ENCODE measurements around the gene CLDN9.

DNA sequence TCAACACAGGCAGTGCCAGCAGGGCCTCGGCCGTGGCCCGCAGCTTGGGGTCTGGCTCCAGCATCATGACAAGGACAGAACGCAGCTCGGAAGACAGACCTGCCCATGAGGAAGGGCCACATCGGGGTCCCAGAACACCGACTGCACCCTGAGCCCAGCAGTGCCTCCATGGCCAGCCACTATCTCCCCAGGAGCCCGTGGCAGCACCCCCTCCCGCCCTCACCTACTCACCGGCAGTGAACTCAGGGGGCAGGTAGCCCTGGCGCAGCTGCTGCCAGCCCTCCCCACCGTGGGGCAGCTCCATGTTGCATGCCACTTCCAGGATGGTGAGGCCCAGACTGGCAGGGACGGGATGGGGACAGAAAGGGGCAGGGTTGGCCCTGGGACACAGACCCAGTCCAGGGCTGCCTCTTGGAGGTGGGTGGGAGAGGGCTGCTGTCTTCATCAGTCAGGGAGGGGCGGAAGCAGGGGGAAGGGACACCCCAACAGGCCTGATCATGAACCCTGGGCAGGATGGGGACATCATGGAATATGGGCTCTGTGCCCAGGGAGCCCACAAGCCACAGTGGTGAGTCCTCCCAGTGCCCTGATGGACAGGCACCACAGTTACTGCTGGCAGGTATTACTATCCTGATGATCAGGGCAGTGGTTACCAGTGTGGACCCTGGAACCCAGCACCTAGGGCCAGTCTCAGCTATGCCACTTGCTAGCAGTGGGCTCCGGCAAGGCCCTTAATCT lies 38.2 kb upstream of the CLDN9 start:
- TF ChIP-seq, protein P1, sequence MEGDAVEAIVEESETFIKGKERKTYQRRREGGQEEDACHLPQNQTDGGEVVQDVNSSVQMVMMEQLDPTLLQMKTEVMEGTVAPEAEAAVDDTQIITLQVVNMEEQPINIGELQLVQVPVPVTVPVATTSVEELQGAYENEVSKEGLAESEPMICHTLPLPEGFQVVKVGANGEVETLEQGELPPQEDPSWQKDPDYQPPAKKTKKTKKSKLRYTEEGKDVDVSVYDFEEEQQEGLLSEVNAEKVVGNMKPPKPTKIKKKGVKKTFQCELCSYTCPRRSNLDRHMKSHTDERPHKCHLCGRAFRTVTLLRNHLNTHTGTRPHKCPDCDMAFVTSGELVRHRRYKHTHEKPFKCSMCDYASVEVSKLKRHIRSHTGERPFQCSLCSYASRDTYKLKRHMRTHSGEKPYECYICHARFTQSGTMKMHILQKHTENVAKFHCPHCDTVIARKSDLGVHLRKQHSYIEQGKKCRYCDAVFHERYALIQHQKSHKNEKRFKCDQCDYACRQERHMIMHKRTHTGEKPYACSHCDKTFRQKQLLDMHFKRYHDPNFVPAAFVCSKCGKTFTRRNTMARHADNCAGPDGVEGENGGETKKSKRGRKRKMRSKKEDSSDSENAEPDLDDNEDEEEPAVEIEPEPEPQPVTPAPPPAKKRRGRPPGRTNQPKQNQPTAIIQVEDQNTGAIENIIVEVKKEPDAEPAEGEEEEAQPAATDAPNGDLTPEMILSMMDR (IDR thresholded peaks at IDR 0.05): no peak
- TF ChIP-seq POLR2A (IDR thresholded peaks at IDR 0.05) (no peak), POLR2AphosphoS5 (IDR thresholded peaks at IDR 0.05; ENCODE audit: insufficient read depth in 1 of 2, low read depth in 1 of 2) (no peak)
